LNCaP clone FGC (cell line): Measurements from ENCODE around the gene DNAJB6.
A peak's percentile ranks its signal among the peaks of the same experiment; 100 is the strongest.

Source experiments
- DNase-seq: peaks from one replicate; pipeline ENCODE4 v3.0.0-alpha.2; 2011; ENCODE audit warnings: low read depth
- H3K4me3 ChIP-seq: 2 replicates; pipeline ENCODE4 v1.5.1; 2011; ENCODE audit warnings: mild to moderate bottlenecking, low read depth, low read length, control low read depth
- TF ChIP-seq, protein P1 (sequence below): IDR thresholded peaks from 2 replicates; pipeline ENCODE4 v1.5.1; 2012; ENCODE audit warnings: mild to moderate bottlenecking; ENCODE audit not compliant: control insufficient read depth, insufficient read depth; ENCODE audit errors: extremely low read depth

The DNAJB6 gene

GRCh38 chr7:157395206-157395605, 58.4 kb downstream of the DNAJB6 start:
- TF ChIP-seq, protein P1, sequence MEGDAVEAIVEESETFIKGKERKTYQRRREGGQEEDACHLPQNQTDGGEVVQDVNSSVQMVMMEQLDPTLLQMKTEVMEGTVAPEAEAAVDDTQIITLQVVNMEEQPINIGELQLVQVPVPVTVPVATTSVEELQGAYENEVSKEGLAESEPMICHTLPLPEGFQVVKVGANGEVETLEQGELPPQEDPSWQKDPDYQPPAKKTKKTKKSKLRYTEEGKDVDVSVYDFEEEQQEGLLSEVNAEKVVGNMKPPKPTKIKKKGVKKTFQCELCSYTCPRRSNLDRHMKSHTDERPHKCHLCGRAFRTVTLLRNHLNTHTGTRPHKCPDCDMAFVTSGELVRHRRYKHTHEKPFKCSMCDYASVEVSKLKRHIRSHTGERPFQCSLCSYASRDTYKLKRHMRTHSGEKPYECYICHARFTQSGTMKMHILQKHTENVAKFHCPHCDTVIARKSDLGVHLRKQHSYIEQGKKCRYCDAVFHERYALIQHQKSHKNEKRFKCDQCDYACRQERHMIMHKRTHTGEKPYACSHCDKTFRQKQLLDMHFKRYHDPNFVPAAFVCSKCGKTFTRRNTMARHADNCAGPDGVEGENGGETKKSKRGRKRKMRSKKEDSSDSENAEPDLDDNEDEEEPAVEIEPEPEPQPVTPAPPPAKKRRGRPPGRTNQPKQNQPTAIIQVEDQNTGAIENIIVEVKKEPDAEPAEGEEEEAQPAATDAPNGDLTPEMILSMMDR: no peak
- no peak overlapping the region for H3K4me3 ChIP-seq
- no peak for DNase-seq

- no peak overlapping the region for H3K4me3 ChIP-seq
- DNase-seq: no peak
- TF ChIP-seq, protein P1: no peak
These were observed 59.7 kb downstream of the DNAJB6 start for GRCh38 chr7:157396316-157397035.

- H3K4me3 ChIP-seq: no peak overlapping the region
- TF ChIP-seq, protein P1: no peak
- no peak for DNase-seq
These were observed 60.4 kb downstream of the DNAJB6 start for GRCh38 chr7:157397036-157397720.

DNA sequence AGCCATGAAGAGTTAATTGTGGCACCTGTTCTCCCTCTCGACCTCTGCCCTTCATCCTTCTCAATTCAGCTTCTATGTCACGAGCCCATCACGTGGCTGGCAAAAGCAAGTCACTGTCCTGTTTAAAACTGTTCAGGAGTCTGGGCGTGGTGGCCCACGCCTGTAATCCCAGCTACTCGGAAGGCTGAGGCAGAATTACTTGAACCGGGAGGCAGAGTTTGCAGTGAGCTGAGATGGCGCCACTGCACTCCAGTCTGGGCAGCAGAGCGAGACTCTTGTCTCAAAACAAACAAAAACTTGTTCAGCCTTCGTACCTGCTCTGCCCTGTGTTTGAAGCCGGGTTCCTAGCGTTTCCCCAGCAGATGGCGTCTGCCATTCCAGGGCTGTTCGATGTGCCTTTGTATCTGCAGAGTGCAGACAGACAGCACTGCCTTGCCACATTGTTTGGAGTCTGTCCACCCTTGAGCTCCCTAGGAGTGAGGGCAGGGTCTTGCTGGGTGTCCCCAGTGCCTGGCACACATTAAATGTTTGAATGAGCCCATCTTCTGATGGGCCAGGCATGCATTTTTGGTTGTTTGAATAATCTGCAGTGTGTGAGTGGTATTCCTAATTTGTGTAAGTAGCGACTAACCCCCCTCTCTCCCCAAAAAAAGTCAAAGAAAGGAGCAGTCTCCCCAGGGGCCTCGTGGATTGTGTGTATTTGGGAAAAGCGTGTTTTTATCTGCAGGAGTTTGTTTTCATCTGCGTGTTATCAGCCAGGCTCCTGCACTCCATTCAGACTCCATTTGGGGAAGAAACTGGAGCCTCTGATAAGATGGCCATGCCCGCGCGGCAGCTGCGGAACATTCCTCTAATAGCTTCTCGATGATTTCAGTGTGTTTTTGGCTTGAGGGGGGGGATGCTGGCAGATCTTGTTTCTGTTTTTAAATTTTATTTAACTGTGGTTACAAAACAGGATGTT, 61.2 kb downstream of the DNAJB6 start:
- TF ChIP-seq, protein P1: peak; percentile 71
- peak; percentile 23 for DNase-seq
- no peak overlapping the region for H3K4me3 ChIP-seq

DNA sequence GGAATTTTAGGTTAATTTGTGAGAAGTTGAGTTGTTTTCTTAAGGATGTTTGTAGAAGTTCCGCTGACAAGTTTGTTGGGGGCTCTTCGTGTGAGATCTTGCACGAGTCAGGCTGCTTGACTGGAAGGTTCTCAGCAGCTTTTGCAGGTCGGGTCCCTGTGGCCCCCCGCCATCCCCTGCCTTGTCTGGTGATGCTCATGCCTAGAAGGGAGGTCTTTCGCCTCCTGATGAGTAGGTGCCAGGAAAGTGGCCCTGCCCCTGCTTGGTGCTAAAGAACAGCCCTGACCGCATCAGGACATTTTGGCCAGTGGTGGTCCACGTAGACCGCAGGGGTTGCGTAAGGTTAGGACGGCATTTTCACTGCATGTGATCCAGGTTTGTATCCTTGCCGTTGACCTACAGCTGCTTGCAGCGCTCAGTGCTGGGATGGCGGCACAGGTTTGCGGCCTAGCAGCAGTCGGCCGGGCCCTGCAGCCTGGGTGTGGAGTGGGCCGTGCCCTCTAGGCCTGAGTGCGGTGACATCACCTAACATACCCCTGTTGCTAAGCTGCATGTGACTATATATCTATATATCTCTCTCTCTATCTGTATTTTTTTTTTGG, 62.4 kb downstream of the DNAJB6 start:
- TF ChIP-seq, protein P1: no peak
- no peak for DNase-seq
- no peak overlapping the region for H3K4me3 ChIP-seq

GRCh38 chr7:157400171-157400860, 63.5 kb downstream of the DNAJB6 start:
- DNase-seq: no peak
- no peak overlapping the region for H3K4me3 ChIP-seq

More at GRCh38 chr7:157400171-157400860, 63.5 kb downstream of the DNAJB6 start:
- TF ChIP-seq, protein P1: no peak
